ENCODE measurements around the gene MAPK13.

- no peak for TF ChIP-seq EZH2phosphoT487 (IDR thresholded peaks at IDR 0.05; ENCODE audit: insufficient read depth, low read depth)
- no peak for TF ChIP-seq EZH2 (IDR thresholded peaks at IDR 0.05; ENCODE audit: insufficient read depth, poor library complexity, severe bottlenecking)
Observed at GRCh38 chr6:36119209-36119608, 11.1 kb upstream of the MAPK13 start.
